ENCODE data around the gene TRPM3.

TRPM3 gene

GRCh38 chr9:70868661-70869652, 252.5 kb downstream of the TRPM3 start:
- no peak for DNase-seq (ENCODE audit: low spot score)
- no peak for TF ChIP-seq CTCF (IDR thresholded peaks at IDR 0.05; ENCODE audit: borderline replicate concordance, control extremely low read depth, extremely low read depth, insufficient read depth, missing control alignments)

GRCh38 chr9:70868041-70868440, 253.4 kb downstream of the TRPM3 start:
- TF ChIP-seq CTCF (IDR thresholded peaks at IDR 0.05; ENCODE audit: borderline replicate concordance, control extremely low read depth, extremely low read depth, insufficient read depth, missing control alignments), result no peak
- in situ Hi-C loops (cut with MboI; ENCODE audit: low sequenced_read_pairs, unreplicated experiment), result no loop called here
- DNase-seq (ENCODE audit: low spot score), result no peak

More at GRCh38 chr9:70868661-70869652, 252.5 kb downstream of the TRPM3 start:
- in situ Hi-C loops (cut with MboI; ENCODE audit: low sequenced_read_pairs, unreplicated experiment), result no loop called here

- in situ Hi-C loops (cut with MboI; ENCODE audit: low sequenced_read_pairs, unreplicated experiment), result no loop called here
- DNase-seq (ENCODE audit: low spot score), result no peak
- no peak for TF ChIP-seq CTCF (IDR thresholded peaks at IDR 0.05; ENCODE audit: borderline replicate concordance, control extremely low read depth, extremely low read depth, insufficient read depth, missing control alignments)
Observed at GRCh38 chr9:70865471-70865870, 255.9 kb downstream of the TRPM3 start.

- no peak for DNase-seq (ENCODE audit: low spot score)
- in situ Hi-C loops (cut with MboI; ENCODE audit: low sequenced_read_pairs, unreplicated experiment), result no loop called here
- no peak for TF ChIP-seq CTCF (IDR thresholded peaks at IDR 0.05; ENCODE audit: borderline replicate concordance, control extremely low read depth, extremely low read depth, insufficient read depth, missing control alignments)
Observed at GRCh38 chr9:70861797-70862196, 259.6 kb downstream of the TRPM3 start.

- no peak for TF ChIP-seq CTCF (IDR thresholded peaks at IDR 0.05; ENCODE audit: borderline replicate concordance, control extremely low read depth, extremely low read depth, insufficient read depth, missing control alignments)
- DNase-seq (ENCODE audit: low spot score), result no peak
- in situ Hi-C loops (cut with MboI; ENCODE audit: low sequenced_read_pairs, unreplicated experiment), result no loop called here
Observed at GRCh38 chr9:70861376-70861775, 260.0 kb downstream of the TRPM3 start.

- DNase-seq (ENCODE audit: low spot score), result no peak
- in situ Hi-C loops (cut with MboI; ENCODE audit: low sequenced_read_pairs, unreplicated experiment), result no loop called here
- TF ChIP-seq CTCF (IDR thresholded peaks at IDR 0.05; ENCODE audit: borderline replicate concordance, control extremely low read depth, extremely low read depth, insufficient read depth, missing control alignments), result no peak
Observed at GRCh38 chr9:70859694-70860093, 261.7 kb downstream of the TRPM3 start.

All from GM13976 (cell line).